HepG2 (cell line): ENCODE results near the gene SLC39A2. TPM values are rescaled to one million over a fixed set of nuclear protein-coding genes. Genes with fewer than 3 reads are reported as not detected.

Experiments
- DR1 ChIP-seq: sonication (generic); formaldehyde crosslinking; IDR thresholded peaks from 2 replicates; pipeline ENCODE4 v1.8.0; 2021; ENCODE audit warnings: mild to moderate bottlenecking, missing genetic modification reagents, inconsistent platforms
- HNRNPH1 ChIP-seq: fragments of 200-400 bp; formaldehyde crosslinking; optimal IDR thresholded peaks from 2 replicates; pipeline ENCODE3; 2017; ENCODE audit warnings: mild to moderate bottlenecking, low read depth, low read length
- MYNN ChIP-seq: sonication (generic); formaldehyde crosslinking; IDR thresholded peaks from 2 replicates; pipeline ENCODE4 v1.4.0; 2020; ENCODE audit warnings: mild to moderate bottlenecking, low read depth, missing genetic modification reagents
- SIN3A ChIP-seq: IDR thresholded peaks from 2 replicates; pipeline ENCODE4 v1.6.1; 2011; ENCODE audit warnings: low read depth, mild to moderate bottlenecking, control low read depth, low read length, borderline replicate concordance
- SIN3B ChIP-seq: fragments of 150-350 bp; IDR thresholded peaks from 2 replicates; pipeline ENCODE4 v1.6.1; 2014; ENCODE audit warnings: low read length
- SKI ChIP-seq: fragments of 450-650 bp; IDR thresholded peaks from one replicate; pipeline ENCODE4 v1.6.1; 2018; ENCODE audit warnings: mild to moderate bottlenecking; ENCODE audit not compliant: partially characterized antibody
- SOX5 ChIP-seq: IDR thresholded peaks from 2 replicates; pipeline ENCODE4 v1.6.1; 2016; ENCODE audit warnings: borderline replicate concordance
- SRY ChIP-seq: sonication (generic); formaldehyde crosslinking; IDR thresholded peaks from 2 replicates; pipeline ENCODE4 v1.8.0; 2022; ENCODE audit warnings: mild to moderate bottlenecking, missing genetic modification reagents
- ZEB1 ChIP-seq: IDR thresholded peaks from 2 replicates; pipeline ENCODE4 v1.6.1; 2012; ENCODE audit warnings: mild to moderate bottlenecking, low read depth, inconsistent platforms; ENCODE audit not compliant: insufficient replicate concordance
- ZNF253 ChIP-seq: sonication (generic); formaldehyde crosslinking; IDR thresholded peaks from 2 replicates; pipeline ENCODE4 v1.8.0; 2022; ENCODE audit warnings: mild to moderate bottlenecking, missing genetic modification reagents, borderline replicate concordance
- ZNF260 ChIP-seq: sonication (generic); formaldehyde crosslinking; IDR thresholded peaks from 2 replicates; pipeline ENCODE4 v1.4.0; 2020; ENCODE audit warnings: missing genetic modification reagents, low read depth, mild to moderate bottlenecking, borderline replicate concordance
- ZNF33B ChIP-seq: sonication (generic); formaldehyde crosslinking; IDR thresholded peaks from 2 replicates; pipeline ENCODE4 v1.5.1; 2020; ENCODE audit warnings: mild to moderate bottlenecking, missing genetic modification reagents
- ZNF501 ChIP-seq: sonication (generic); formaldehyde crosslinking; IDR thresholded peaks from 2 replicates; pipeline ENCODE4 v1.5.1; 2020; ENCODE audit warnings: mild to moderate bottlenecking, moderate library complexity, missing genetic modification reagents
- ZNF558 ChIP-seq: sonication (generic); formaldehyde crosslinking; IDR thresholded peaks from 2 replicates; pipeline ENCODE4 v1.9.0; 2022; ENCODE audit warnings: mild to moderate bottlenecking, missing genetic modification reagents, borderline replicate concordance
- ZNF709 ChIP-seq: sonication (generic); formaldehyde crosslinking; IDR thresholded peaks from 2 replicates; pipeline ENCODE4 v1.5.0; 2020; ENCODE audit warnings: mild to moderate bottlenecking, missing genetic modification reagents
- polyA plus RNA-seq, 8 experiments: library from polyadenylated mRNA; depleted of rRNA in 3 of 8; stranded (reverse) in 7 of 8; unstranded in 1 of 8; fragments of >200 nt; fragmentation: Illumina TruSeq in 4 of 8; extraction: Trizol in 4 of 8; gene quantifications; 2 replicates each; pipeline versions ENCODE4 v1.2.1 to v1.2.3, GENCODE V29; 2011 to 2016; ENCODE audit warnings: low read depth in 4 of 8, missing spikeins in 1 of 8, mixed read lengths in 1 of 8; ENCODE audit not compliant: insufficient read depth in 1 of 8
- total RNA-seq, 5 experiments: library from RNA; depleted of rRNA; stranded (reverse); fragments of >200 nt; fragmentation: Illumina TruSeq; extraction: Trizol; gene quantifications; 2 replicates each; pipeline ENCODE4 v1.2.3, GENCODE V29; 2016; ENCODE audit warnings: low read depth in 1 of 5
- TF ChIP-seq, protein P1 (sequence below): sonication (generic); formaldehyde crosslinking; IDR thresholded peaks from 2 replicates; pipeline ENCODE4 v1.4.0; 2020; ENCODE audit warnings: missing genetic modification reagents, borderline replicate concordance
- TF ChIP-seq, protein P2 (sequence below): sonication (generic); formaldehyde crosslinking; IDR thresholded peaks from 2 replicates; pipeline ENCODE4 v1.8.0; 2022; ENCODE audit warnings: missing genetic modification reagents, mild to moderate bottlenecking, moderate library complexity, borderline replicate concordance
- TF ChIP-seq, protein P3 (sequence below): sonication (generic); formaldehyde crosslinking; IDR thresholded peaks from 2 replicates; pipeline ENCODE4 v1.4.0; 2020; ENCODE audit warnings: missing genetic modification reagents
- TF ChIP-seq, protein P4 (sequence below): sonication (generic); formaldehyde crosslinking; IDR thresholded peaks from 2 replicates; pipeline ENCODE4 v1.5.0; 2020; ENCODE audit warnings: missing genetic modification reagents

SLC39A2 gene
- total and polyA plus RNA-seq, 2 of the 13 experiments (the other 11 are each of a cell fraction or from before 2014, with no cell fraction given), result 0.08 to 0.11 TPM

DNA sequence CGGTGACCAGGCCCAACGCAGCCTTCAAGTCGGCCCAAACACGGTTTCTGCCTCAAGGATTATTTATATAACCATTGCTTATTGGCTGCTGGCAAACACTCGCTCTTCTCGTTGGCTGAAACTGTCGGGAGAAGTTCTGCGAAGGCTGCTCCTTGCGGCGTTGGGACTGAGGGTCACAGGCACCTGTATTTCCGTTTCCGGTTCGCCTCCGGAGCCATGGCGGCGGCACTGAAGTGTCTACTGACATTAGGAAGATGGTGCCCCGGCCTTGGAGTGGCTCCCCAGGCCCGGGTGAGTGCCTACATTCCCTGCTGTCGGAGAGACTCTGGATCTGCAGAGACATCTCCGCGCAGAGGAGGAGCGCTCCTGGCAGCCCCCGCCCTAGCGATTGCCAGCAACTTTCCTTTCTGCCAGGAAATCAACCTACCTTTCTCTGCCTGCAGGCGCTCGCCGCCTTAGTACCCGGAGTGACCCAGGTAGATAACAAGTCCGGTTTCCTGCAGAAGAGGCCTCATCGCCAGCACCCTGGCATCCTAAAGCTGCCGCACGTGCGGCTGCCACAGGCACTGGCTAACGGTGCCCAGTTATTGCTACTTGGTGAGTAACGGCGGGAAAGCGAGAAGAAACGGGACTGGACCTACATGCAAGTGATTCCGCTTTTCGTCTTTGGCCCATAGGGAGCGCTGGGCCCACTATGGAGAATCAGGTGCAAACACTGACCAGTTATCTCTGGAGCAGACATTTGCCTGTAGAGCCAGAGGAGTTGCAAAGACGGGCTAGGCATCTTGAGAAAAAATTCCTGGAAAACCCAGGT is 9.1 kb upstream of the SLC39A2 start, which contains the start of gene METTL17 (continued):
- TF ChIP-seq, protein P1, sequence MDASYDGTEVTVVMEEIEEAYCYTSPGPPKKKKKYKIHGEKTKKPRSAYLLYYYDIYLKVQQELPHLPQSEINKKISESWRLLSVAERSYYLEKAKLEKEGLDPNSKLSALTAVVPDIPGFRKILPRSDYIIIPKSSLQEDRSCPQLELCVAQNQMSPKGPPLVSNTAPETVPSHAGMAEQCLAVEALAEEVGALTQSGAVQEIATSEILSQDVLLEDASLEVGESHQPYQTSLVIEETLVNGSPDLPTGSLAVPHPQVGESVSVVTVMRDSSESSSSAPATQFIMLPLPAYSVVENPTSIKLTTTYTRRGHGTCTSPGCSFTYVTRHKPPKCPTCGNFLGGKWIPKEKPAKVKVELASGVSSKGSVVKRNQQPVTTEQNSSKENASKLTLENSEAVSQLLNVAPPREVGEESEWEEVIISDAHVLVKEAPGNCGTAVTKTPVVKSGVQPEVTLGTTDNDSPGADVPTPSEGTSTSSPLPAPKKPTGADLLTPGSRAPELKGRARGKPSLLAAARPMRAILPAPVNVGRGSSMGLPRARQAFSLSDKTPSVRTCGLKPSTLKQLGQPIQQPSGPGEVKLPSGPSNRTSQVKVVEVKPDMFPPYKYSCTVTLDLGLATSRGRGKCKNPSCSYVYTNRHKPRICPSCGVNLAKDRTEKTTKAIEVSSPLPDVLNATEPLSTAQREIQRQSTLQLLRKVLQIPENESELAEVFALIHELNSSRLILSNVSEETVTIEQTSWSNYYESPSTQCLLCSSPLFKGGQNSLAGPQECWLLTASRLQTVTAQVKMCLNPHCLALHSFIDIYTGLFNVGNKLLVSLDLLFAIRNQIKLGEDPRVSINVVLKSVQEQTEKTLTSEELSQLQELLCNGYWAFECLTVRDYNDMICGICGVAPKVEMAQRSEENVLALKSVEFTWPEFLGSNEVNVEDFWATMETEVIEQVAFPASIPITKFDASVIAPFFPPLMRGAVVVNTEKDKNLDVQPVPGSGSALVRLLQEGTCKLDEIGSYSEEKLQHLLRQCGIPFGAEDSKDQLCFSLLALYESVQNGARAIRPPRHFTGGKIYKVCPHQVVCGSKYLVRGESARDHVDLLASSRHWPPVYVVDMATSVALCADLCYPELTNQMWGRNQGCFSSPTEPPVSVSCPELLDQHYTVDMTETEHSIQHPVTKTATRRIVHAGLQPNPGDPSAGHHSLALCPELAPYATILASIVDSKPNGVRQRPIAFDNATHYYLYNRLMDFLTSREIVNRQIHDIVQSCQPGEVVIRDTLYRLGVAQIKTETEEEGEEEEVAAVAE (CRISPR knock-in tag), result peak; percentile 99
- TF ChIP-seq SOX5 (CRISPR knock-in tag), result 0 out of 2 replicates have a peak, but pooled peaks have one; percentile 21
- TF ChIP-seq SIN3A, result peak; percentile 71; the same call in 1 of the 2 replicates
- peak; percentile 79; the same call in 1 of the 2 replicates for TF ChIP-seq SIN3B
- peak; percentile 81; the same call in 1 of the 2 replicates for TF ChIP-seq SRY
- TF ChIP-seq ZNF501, result peak; percentile 98
- TF ChIP-seq ZNF558 (CRISPR knock-in tag), result no peak
- TF ChIP-seq ZNF260 (CRISPR knock-in tag), result no peak
- no peak; the same call in 1 of the 2 replicates for TF ChIP-seq ZNF253 (CRISPR knock-in tag)
- no peak; the same call in 1 of the 2 replicates for TF ChIP-seq ZNF33B (CRISPR knock-in tag)
- TF ChIP-seq, protein P2, sequence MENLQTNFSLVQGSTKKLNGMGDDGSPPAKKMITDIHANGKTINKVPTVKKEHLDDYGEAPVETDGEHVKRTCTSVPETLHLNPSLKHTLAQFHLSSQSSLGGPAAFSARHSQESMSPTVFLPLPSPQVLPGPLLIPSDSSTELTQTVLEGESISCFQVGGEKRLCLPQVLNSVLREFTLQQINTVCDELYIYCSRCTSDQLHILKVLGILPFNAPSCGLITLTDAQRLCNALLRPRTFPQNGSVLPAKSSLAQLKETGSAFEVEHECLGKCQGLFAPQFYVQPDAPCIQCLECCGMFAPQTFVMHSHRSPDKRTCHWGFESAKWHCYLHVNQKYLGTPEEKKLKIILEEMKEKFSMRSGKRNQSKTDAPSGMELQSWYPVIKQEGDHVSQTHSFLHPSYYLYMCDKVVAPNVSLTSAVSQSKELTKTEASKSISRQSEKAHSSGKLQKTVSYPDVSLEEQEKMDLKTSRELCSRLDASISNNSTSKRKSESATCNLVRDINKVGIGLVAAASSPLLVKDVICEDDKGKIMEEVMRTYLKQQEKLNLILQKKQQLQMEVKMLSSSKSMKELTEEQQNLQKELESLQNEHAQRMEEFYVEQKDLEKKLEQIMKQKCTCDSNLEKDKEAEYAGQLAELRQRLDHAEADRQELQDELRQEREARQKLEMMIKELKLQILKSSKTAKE (CRISPR knock-in tag), result no peak
- TF ChIP-seq SKI, result no peak
- no peak for TF ChIP-seq MYNN
- TF ChIP-seq, protein P3, sequence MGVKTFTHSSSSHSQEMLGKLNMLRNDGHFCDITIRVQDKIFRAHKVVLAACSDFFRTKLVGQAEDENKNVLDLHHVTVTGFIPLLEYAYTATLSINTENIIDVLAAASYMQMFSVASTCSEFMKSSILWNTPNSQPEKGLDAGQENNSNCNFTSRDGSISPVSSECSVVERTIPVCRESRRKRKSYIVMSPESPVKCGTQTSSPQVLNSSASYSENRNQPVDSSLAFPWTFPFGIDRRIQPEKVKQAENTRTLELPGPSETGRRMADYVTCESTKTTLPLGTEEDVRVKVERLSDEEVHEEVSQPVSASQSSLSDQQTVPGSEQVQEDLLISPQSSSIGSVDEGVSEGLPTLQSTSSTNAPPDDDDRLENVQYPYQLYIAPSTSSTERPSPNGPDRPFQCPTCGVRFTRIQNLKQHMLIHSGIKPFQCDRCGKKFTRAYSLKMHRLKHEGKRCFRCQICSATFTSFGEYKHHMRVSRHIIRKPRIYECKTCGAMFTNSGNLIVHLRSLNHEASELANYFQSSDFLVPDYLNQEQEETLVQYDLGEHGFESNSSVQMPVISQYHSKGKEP (CRISPR knock-in tag), result no peak
- TF ChIP-seq, protein P4, sequence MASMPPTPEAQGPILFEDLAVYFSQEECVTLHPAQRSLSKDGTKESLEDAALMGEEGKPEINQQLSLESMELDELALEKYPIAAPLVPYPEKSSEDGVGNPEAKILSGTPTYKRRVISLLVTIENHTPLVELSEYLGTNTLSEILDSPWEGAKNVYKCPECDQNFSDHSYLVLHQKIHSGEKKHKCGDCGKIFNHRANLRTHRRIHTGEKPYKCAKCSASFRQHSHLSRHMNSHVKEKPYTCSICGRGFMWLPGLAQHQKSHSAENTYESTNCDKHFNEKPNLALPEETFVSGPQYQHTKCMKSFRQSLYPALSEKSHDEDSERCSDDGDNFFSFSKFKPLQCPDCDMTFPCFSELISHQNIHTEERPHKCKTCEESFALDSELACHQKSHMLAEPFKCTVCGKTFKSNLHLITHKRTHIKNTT (CRISPR knock-in tag), result no peak
- TF ChIP-seq HNRNPH1, result no peak
- TF ChIP-seq DR1 (CRISPR knock-in tag), result no peak; the same call in 1 of the 2 replicates
- peak; percentile 87 for TF ChIP-seq ZNF709 (CRISPR knock-in tag)
- TF ChIP-seq ZEB1, result peak; percentile 66
